ENCODE measurements around the gene RPGRIP1L.

Gene RPGRIP1L

DNA sequence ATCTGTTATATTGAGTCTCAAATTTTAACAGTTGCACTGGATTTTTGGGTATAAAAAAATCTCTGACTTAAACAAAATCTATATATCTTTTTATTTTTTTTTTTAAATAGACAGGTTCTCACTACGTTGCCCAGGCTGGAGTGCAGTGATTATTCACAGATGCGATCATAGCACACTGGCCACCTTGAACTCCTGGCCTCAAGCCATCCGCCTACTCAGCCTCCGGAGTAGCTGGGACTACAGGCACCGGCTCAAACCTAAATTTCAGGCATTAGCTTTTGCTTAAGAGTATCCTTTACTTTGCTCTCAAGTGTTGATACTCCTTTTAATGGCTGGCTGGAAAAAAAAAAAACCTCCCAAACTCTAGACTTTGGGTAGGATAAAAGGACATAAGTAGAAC lies 61.6 kb downstream of the RPGRIP1L start:
- no peaks in the 10 kb centered on the region; the same call in 1 of the 2 replicates for H3K36me3 ChIP-seq

DNA sequence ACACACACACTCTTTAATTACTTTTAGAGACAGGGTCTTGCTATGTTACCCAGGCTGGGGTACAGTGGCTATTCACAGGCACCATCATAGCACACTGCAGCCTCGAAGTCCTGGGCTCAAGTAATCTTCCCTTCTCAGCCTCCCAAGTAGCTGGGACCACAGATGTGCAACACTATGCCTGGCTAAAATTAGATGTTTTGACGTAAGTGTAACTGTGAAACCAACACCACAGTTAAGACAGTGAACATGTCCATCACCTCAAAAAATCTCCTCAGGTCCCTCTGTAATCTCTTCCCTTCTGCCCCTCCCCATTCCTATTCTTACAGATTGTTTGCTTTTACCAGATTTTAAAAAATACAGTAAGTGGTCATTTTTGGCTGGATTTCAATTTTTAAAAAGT lies 66.7 kb downstream of the RPGRIP1L start:
- H3K4me1 ChIP-seq = peaks cover 6% of the 10 kb centered on the region
- H3K27me3 ChIP-seq = no peaks in the 10 kb centered on the region
- no peak for DNase-seq
- no peak overlapping the region for H3K4me3 ChIP-seq (ENCODE audit: low read depth, low read length)
- H3K36me3 ChIP-seq = peaks cover 8% of the 10 kb centered on the region
- no peak for TF ChIP-seq CTCF (IDR thresholded peaks at IDR 0.05; ENCODE audit: low read depth, low read length)
- no peaks in the 10 kb centered on the region for H3K9me3 ChIP-seq

More for the DNA sequence above, 61.6 kb downstream of the RPGRIP1L start:
- no peak for DNase-seq
- Histone ChIP-seq H3K9me3 (no peaks in the 10 kb centered on the region), H3K4me3 (ENCODE audit: low read depth, low read length) (no peak overlapping the region), H3K4me1 (no peaks in the 10 kb centered on the region), H3K27me3 (no peaks in the 10 kb centered on the region)
- no peak for TF ChIP-seq CTCF (IDR thresholded peaks at IDR 0.05; ENCODE audit: low read depth, low read length)

- Histone ChIP-seq H3K4me3 (ENCODE audit: low read depth, low read length) (no peak overlapping the region), H3K27me3 (no peaks in the 10 kb centered on the region), H3K9me3 (no peaks in the 10 kb centered on the region), H3K36me3 (peaks cover 8% of the 10 kb centered on the region), H3K4me1 (peaks cover 13% of the 10 kb centered on the region)
- DNase-seq = no peak
- no peak for TF ChIP-seq CTCF (IDR thresholded peaks at IDR 0.05; ENCODE audit: low read depth, low read length)
Measured at GRCh38 chr16:53632526-53632925, 71.1 kb downstream of the RPGRIP1L start.

- peaks cover 13% of the 10 kb centered on the region for H3K4me1 ChIP-seq
- H3K36me3 ChIP-seq = peaks cover 8% of the 10 kb centered on the region
- H3K27me3 ChIP-seq = no peaks in the 10 kb centered on the region
- no peak overlapping the region for H3K4me3 ChIP-seq (ENCODE audit: low read depth, low read length)
- DNase-seq = no peak
- no peaks in the 10 kb centered on the region for H3K9me3 ChIP-seq
- no peak for TF ChIP-seq CTCF (IDR thresholded peaks at IDR 0.05; ENCODE audit: low read depth, low read length)
Measured at GRCh38 chr16:53631236-53632025, 72.2 kb downstream of the RPGRIP1L start.

GRCh38 chr16:53629607-53630312 lies 73.9 kb downstream of the RPGRIP1L start:
- no peaks in the 10 kb centered on the region for H3K9me3 ChIP-seq
- no peak for TF ChIP-seq CTCF (IDR thresholded peaks at IDR 0.05; ENCODE audit: low read depth, low read length)
- H3K36me3 ChIP-seq = peaks cover 8% of the 10 kb centered on the region
- no peak overlapping the region for H3K4me3 ChIP-seq (ENCODE audit: low read depth, low read length)
- no peak for DNase-seq
- H3K27me3 ChIP-seq = no peaks in the 10 kb centered on the region
- H3K4me1 ChIP-seq = peaks cover 10% of the 10 kb centered on the region

- H3K36me3 ChIP-seq = peaks cover 3% of the 10 kb centered on the region
- DNase-seq = no peak
- no peak for TF ChIP-seq CTCF (IDR thresholded peaks at IDR 0.05; ENCODE audit: low read depth, low read length)
- no peak overlapping the region for H3K4me3 ChIP-seq (ENCODE audit: low read depth, low read length)
- peaks cover 7% of the 10 kb centered on the region for H3K4me1 ChIP-seq
- H3K27me3 ChIP-seq = no peaks in the 10 kb centered on the region
- H3K9me3 ChIP-seq = no peaks in the 10 kb centered on the region
Measured at GRCh38 chr16:53629151-53629550, 74.5 kb downstream of the RPGRIP1L start.
